ENCODE measurements around the gene GRP. TPM values are rescaled to one million over a fixed set of nuclear protein-coding genes. Genes with fewer than 3 reads are reported as not detected.
A peak's percentile ranks its signal among the peaks of the same experiment; 100 is the strongest.

Gene GRP
- total RNA-seq, 2 experiments from 2014 or later, result not detected

DNA sequence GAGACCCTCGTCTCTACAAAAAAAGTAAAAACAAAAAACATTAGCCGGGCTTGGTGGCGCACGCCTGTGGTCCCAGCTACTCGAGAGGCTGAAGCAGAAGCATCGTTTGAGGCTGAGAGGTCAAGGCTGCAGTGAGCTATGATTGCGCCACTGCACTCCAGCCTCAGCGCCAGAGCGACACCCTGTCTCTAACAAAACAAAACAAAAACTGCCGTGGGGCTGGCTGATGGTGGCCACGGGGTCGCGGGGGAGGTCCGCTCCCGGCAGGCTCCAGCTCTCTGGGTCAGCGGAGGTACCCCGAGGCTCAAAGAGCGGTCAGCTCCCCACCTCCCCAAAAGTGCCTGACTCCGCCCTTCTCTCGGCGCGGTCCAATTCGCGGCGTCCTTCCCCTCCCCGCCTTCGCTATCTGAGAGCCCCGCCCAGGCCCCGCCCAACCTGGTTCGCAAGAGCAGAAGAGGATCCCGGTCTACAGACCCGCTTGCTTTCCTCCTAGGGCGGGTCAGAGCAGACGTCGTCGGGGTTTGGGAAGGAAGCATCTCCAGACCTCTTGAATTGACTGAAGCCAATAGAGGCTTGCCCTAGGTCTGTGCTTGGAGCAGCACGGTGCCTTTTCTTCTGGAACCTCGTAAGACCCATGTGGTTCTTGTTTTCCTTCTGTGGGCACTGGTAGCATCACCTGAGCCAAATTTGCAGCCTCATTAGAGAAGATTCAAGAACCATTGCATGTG, 45.5 kb downstream of the GRP start:
- CTCF ChIA-PET, result interaction anchor here (3.0 kb wide), 1 partner anchor 11 kb away, joined by 11 read pairs; no protein-coding TSS in a partner anchor
- Mint-ChIP-seq H3K9me3 (no peaks in the 10 kb centered on the region), H3K4me1 (peaks cover 29% of the 10 kb centered on the region), H3K36me3 (ENCODE audit: low read depth) (no peaks in the 10 kb centered on the region), H3K27ac (no peak overlapping the region), H3K27me3 (peaks cover 86% of the 10 kb centered on the region), H3K4me3 (peak overlapping the region; percentile 62)
- POLR2A ChIA-PET, result no interaction called here
- DNase-seq, result peak; percentile 49

DNA sequence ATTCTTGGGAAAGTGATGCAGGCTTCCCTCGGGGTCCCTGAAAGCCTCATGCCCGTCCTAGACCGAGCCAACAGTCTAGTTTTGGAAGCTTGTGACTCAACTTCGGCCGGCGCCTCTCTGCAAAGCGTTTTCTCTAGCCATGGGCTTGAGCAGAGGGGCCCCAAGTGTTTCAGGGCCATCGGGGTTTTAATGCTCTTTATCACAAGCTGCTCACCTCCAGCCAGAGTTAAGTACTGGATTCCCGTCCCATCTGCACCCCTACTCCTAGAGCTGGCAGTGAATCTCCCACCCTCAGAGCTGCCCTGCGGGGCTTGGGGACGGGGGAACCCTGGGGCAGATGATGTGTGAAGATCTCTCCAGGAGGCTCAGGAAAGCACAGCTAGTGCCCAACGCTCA, 46.0 kb downstream of the GRP start:
- Mint-ChIP-seq H3K36me3 (ENCODE audit: low read depth) (no peaks in the 10 kb centered on the region), H3K4me3 (no peak overlapping the region), H3K27me3 (peaks cover 89% of the 10 kb centered on the region), H3K27ac (no peak overlapping the region), H3K4me1 (peaks cover 29% of the 10 kb centered on the region), H3K9me3 (no peaks in the 10 kb centered on the region)
- ChIA-PET POLR2A (no interaction called here), CTCF (interaction anchor here (3.0 kb wide), 1 partner anchor 10 kb away, joined by 11 read pairs; no protein-coding TSS in a partner anchor)
- DNase-seq, result no peak

DNA sequence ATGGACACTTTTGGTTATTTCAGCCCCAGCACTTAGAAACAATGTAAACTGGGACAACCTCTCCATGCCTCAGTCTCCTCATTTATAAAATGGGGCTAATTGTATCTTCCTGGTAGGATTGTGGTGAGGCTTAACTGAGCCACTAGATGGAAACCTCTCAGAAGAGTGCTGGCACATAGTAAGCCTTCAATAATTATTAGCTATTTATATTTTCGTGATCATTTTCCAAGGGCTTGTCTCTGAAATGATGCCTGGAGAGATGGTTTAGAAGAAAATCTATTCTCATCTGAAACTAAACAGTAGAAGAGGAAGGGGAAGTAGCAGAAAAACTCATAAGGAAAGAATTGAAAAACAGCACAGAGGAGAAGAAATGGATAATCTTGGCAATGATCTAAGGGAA, 46.5 kb downstream of the GRP start:
- peaks cover 91% of the 10 kb centered on the region for H3K27me3 Mint-ChIP-seq
- ChIA-PET POLR2A (no interaction called here), CTCF (interaction anchor here (3.0 kb wide), 1 partner anchor 10 kb away, joined by 11 read pairs; no protein-coding TSS in a partner anchor)
- H3K27ac Mint-ChIP-seq, result no peak overlapping the region
- no peak for DNase-seq
- H3K36me3 Mint-ChIP-seq (ENCODE audit: low read depth), result no peaks in the 10 kb centered on the region
- peaks cover 29% of the 10 kb centered on the region for H3K4me1 Mint-ChIP-seq
- no peaks in the 10 kb centered on the region for H3K9me3 Mint-ChIP-seq
- no peak overlapping the region for H3K4me3 Mint-ChIP-seq

DNA sequence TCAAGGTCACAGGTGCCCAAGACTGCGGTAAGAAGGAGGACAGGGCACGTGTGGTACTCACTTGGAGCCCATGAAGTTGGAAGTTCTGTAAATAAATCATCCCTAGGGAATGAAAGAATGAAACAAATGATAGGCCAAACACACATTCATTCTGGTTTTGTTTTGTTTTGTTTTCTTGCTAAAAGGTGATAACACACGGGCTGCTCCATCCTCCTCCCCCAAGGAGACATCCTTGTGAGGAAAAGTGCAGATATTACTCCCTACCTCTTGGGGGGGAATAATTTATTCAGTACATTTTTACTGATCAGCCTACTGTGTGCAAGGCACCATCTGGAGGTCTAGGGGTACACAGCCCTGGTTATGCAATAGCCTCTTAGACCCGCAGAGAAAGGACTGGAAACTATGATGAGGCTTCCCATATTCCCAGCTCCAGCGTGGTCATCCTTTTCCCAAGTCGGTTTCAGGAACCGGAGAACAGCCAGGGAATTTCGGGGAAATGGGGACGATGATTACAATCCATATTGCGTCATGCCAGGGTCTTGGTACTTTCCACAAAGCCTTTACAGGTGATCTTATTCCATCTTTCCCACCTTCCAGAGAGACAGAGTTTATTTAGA, 47.0 kb downstream of the GRP start:
- Mint-ChIP-seq H3K4me3 (no peak overlapping the region), H3K36me3 (ENCODE audit: low read depth) (no peaks in the 10 kb centered on the region), H3K9me3 (no peaks in the 10 kb centered on the region), H3K27me3 (peaks cover 93% of the 10 kb centered on the region), H3K27ac (no peak overlapping the region), H3K4me1 (peaks cover 32% of the 10 kb centered on the region)
- ChIA-PET CTCF (interaction anchor here (0.7 to 3.0 kb wide), 2 partner anchors 9 to 511 kb away, joined by 3 to 11 read pairs; no protein-coding TSS in a partner anchor), POLR2A (no interaction called here)
- no peak for DNase-seq

DNA sequence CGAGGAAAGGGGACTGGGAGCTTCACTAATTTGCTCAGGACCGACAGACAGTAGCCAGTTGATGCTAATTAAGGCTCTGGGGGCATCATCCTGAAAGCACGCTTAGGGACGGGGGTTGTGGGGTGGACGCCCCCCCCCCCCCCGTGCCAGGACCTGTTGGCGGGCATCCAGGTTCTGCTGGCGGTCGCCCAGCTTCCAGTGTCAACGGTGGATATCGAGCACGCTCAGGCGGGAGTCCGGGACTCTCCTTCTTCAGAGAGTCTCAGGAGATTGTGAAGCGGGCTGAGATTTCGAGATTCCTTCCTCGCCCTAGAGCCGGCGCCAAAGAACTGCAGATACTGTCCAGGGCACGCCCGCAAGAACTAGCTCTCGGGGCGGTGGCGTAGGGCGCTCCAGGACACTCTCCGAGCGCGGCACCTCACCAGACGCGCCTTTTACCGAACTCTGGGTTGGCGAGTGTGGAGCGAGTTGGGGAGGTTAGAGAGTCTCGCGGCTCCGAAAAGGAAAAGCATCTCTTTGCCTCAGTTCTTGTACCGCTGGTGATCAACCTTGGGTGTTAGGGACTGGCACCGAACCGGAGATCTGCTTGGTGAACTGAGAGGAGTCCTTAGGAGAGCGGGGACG, 47.7 kb downstream of the GRP start:
- no peak overlapping the region for H3K4me3 Mint-ChIP-seq
- no peaks in the 10 kb centered on the region for H3K9me3 Mint-ChIP-seq
- DNase-seq, result no peak
- peaks cover 32% of the 10 kb centered on the region for H3K4me1 Mint-ChIP-seq
- POLR2A ChIA-PET, result no interaction called here
- no peaks in the 10 kb centered on the region for H3K36me3 Mint-ChIP-seq (ENCODE audit: low read depth)
- H3K27me3 Mint-ChIP-seq, result peaks cover 91% of the 10 kb centered on the region
- CTCF ChIA-PET, result interaction anchor here (0.7 to 3.0 kb wide), 2 partner anchors 8 to 511 kb away, joined by 3 to 11 read pairs; no protein-coding TSS in a partner anchor
- H3K27ac Mint-ChIP-seq, result peak overlapping the region; percentile 13

DNA sequence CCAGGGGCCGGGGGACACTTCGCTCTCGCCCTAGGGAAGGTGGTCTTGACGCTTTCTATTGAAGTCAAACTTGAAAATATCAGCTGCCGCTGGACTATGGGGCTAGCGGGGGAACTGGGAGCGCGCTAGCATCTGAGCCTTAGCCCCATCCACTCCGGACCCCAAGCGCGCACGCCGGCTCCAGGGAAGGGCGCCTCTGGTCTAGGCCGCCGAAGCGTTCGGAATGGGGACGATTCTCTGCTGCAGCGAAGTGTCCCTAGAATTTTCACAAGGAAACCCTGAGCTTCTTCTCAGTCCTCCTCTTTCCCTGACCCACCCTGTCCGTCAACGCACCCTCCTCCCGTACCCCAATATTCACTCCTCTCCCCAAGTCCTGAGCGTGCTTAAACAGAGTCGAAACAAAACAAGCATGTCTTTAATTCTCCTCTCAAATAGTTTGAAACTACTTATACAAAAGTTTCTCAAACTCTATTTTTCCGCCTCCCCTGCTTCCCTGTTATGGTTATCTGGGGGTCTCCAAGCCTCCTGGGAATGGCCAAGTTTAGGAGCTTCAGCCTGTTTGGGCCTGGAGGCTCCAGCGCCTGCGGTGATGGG, 48.3 kb downstream of the GRP start:
- ChIA-PET POLR2A (no interaction called here), CTCF (interaction anchor here (2.0 to 3.0 kb wide), 2 partner anchors 8 to 25 kb away, joined by 4 to 11 read pairs; no protein-coding TSS in a partner anchor)
- Mint-ChIP-seq H3K36me3 (ENCODE audit: low read depth) (no peaks in the 10 kb centered on the region), H3K27ac (no peak overlapping the region), H3K4me1 (peaks cover 32% of the 10 kb centered on the region), H3K27me3 (peaks cover 85% of the 10 kb centered on the region), H3K9me3 (no peaks in the 10 kb centered on the region), H3K4me3 (no peak overlapping the region)
- DNase-seq, result no peak

DNA sequence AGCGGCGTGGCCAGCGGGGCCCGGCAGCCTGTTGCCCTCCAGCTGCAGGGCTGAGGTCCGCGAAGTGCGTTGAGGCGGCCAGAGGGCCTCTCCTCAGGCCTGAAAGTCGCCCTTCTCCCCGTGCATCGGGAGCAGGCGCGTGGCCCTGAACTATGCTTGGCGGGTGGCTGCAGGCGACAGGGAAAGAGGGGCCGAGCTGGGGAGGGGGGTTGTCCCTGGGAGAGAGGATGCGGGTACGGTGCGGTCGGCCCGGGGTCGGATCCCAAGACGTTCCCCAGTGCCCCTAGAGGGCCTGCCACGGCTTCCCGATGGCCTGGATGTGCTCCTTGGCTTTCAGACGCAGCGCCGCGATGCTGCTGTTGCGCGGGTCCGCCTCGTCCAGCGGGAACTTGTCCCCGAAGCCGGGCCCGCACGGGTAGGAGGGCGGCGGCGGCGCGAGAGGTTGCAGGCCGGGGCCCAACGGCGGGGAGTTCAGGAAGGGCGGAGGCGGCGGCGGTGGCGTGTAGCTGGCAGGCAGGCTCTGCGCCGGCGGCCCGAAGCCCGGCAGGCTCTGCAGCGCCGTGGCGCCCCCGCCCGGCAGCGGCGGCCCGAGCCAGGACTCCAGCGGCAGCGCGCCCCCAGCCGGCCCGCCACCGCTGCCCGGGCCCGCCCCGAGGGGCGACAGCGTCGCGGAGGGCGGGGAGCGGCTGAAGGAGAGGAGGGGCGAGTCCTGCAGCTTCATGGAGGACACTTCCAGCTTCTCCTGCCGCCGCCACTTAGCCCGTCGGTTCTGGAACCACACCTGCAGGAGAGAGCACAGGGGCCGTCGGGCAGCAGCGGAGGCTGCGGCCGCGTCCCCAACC, 49.0 kb downstream of the GRP start:
- Mint-ChIP-seq H3K4me1 (peaks cover 36% of the 10 kb centered on the region), H3K27me3 (peaks cover 85% of the 10 kb centered on the region), H3K4me3 (no peak overlapping the region), H3K27ac (no peak overlapping the region), H3K36me3 (ENCODE audit: low read depth) (no peaks in the 10 kb centered on the region), H3K9me3 (no peaks in the 10 kb centered on the region)
- ChIA-PET POLR2A (no interaction called here), CTCF (interaction anchor here (0.6 to 3.0 kb wide), 4 partner anchors 7 to 87 kb away, joined by 3 to 11 read pairs (median 4); no protein-coding TSS in a partner anchor)
- DNase-seq, result peak; percentile 25

DNA sequence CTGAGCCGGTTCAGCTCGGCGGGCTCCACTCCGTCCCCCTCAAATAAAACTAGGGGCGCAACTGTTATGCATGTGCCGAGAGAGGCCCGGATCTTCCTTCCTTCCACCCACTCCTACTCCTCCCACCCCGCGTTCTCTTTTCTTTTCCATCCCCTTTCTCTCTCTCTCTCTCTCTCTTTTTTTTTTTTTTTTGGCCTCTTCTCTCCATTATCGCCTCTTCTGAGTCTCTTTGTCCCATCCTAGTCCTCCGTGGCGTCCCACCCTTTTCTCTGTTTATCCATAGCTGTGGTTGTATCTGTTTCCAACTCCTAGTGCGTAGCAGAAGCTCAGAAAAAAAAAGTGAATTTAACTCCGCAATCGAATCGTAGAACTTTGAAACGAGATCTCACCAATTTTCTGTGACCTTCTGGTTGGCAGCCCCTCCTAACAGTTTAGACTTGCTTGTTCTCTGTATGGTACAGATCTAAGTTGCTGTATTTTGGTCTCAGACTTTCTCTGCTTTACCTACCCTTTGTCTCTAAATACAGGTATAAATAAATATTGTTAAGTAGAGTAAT, 49.7 kb downstream of the GRP start:
- no peak overlapping the region for H3K27ac Mint-ChIP-seq
- POLR2A ChIA-PET, result no interaction called here
- H3K9me3 Mint-ChIP-seq, result no peaks in the 10 kb centered on the region
- H3K27me3 Mint-ChIP-seq, result peaks cover 85% of the 10 kb centered on the region
- CTCF ChIA-PET, result interaction anchor here (0.6 to 2.0 kb wide), 4 partner anchors 24 to 133 kb away, joined by 3 to 4 read pairs (median 4); no protein-coding TSS in a partner anchor
- H3K4me3 Mint-ChIP-seq, result peak overlapping the region; percentile 9
- peaks cover 38% of the 10 kb centered on the region for H3K4me1 Mint-ChIP-seq
- DNase-seq, result no peak
- no peaks in the 10 kb centered on the region for H3K36me3 Mint-ChIP-seq (ENCODE audit: low read depth)

DNA sequence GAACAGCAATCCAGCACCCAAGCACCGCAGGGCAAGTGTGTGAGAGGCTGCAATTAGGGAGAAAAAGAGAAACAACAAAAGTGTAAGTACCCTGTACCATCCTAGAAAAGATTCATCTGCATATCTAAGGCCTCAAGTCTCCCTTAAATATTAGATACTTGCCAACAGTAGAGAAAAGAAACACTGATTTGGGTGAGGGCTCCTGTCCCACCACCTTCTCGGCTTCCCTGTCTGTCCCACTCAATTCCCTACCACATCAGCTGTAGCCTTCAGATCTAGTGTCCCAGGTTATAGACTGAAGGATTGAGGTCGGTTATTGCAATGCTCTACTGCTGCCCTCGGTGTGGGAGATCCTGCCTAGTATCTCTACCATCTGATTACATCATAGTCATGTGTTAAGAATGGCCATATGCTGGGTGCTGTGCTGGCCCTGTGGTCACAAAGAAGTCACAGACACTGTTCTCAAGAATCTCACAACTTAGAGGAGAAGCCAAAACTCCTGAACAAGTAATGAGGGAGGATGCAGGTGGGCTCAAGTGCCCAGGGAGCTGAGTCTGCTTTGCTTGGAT, 50.8 kb downstream of the GRP start:
- ChIA-PET POLR2A (no interaction called here), CTCF (interaction anchor here (0.6 to 1.4 kb wide), 2 partner anchors 132 to 437 kb away, joined by 3 to 4 read pairs; no protein-coding TSS in a partner anchor)
- no peak for DNase-seq
- Mint-ChIP-seq H3K27ac (no peak overlapping the region), H3K27me3 (peaks cover 85% of the 10 kb centered on the region), H3K4me3 (no peak overlapping the region), H3K36me3 (ENCODE audit: low read depth) (no peaks in the 10 kb centered on the region), H3K4me1 (peaks cover 38% of the 10 kb centered on the region), H3K9me3 (no peaks in the 10 kb centered on the region)

DNA sequence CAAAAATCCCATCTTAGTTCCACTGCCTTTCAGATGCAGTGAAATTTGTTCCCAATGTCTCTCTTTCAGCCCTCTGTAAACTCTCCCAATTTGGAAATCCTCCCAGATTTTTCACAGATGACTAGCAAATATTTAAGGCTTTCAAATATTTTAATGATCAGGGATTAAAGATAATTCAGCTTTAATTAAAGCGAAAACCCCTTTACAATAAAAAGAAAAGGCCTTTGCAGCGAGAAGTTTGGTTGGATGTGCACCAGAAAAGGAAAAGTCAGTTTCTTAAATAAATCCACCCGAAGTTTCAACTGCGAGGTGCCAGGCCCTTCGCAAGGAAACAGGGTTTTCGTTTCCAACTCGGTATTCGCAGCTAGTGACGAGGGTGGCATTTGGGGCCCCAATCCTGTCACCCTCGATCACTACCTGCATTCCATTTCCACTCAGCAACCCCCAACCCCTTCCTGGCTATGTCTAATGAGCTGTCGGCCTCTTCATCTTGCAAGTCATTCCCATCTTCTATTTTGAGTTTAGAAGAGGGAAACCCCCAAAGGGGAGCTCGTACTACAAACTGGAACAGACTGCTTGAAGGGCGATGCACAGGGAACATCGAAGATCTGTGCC, 51.8 kb downstream of the GRP start:
- H3K9me3 Mint-ChIP-seq, result no peaks in the 10 kb centered on the region
- no peak for DNase-seq
- H3K27me3 Mint-ChIP-seq, result peaks cover 85% of the 10 kb centered on the region
- ChIA-PET POLR2A (no interaction called here), CTCF (interaction anchor here (0.5 to 1.6 kb wide), 5 partner anchors 8 to 509 kb away, joined by 3 to 5 read pairs (median 4); no protein-coding TSS in a partner anchor)
- H3K4me3 Mint-ChIP-seq, result no peak overlapping the region
- peaks cover 34% of the 10 kb centered on the region for H3K4me1 Mint-ChIP-seq
- H3K27ac Mint-ChIP-seq, result no peak overlapping the region
- no peaks in the 10 kb centered on the region for H3K36me3 Mint-ChIP-seq (ENCODE audit: low read depth)

DNA sequence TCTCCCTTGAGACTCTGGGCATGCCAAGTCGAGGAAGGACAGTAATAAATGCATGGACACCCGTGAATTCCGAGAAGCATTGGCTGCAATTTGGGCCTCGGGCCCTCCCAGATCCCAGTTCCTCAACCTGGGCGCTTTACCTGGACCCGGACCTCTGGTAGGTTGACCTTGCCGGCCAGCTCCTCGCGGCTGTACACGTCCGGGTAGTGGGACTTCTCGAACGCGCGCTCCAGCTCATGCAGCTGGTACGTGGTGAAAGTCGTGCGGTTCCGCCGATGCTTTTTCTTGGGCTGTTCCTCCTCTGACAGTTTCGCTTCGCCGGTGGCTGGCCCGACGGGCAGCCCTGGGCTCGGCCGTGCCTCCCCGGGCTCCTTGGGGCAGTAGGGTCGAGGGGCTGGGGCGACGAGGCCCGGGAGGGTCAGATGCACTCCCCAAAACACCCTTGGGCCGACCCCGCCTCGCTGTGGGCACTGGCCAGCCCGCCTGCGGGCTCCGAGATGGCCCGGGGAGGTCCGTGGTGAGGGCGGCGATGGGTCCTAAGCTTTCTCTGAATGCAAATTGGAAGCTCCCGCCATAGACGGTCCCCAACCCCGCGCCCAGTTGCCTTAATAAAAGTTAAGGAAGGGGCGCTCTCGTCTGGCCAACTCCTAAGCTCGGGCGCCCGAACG, 52.4 kb downstream of the GRP start:
- DNase-seq, result no peak
- Mint-ChIP-seq H3K4me3 (no peak overlapping the region), H3K36me3 (ENCODE audit: low read depth) (no peaks in the 10 kb centered on the region), H3K4me1 (peaks cover 31% of the 10 kb centered on the region), H3K27ac (no peak overlapping the region), H3K27me3 (peaks cover 82% of the 10 kb centered on the region), H3K9me3 (no peaks in the 10 kb centered on the region)
- POLR2A ChIA-PET, result no interaction called here
- CTCF ChIA-PET, result interaction anchor here (0.5 to 1.6 kb wide), 5 partner anchors 9 to 509 kb away, joined by 3 to 5 read pairs (median 4); partner anchors contain the start of gene GRP
